Mesenchymal stem cell (in vitro differentiated cells and primary cell): ENCODE measurements around the gene LUC7L2.

Experiments
- DNase-seq: peaks from one replicate; pipeline ENCODE4 v3.0.0-alpha.2; 2013
- H2AFZ ChIP-seq: one replicate; pipeline ENCODE4 v1.6.1; 2013; ENCODE audit warnings: low read depth, mild to moderate bottlenecking, control low read depth, inconsistent platforms, low read length, moderate library complexity
- H2AK5ac ChIP-seq: 2 replicates; pipeline ENCODE4 v1.6.1; 2013; ENCODE audit warnings: low read length, moderate library complexity, mild to moderate bottlenecking, inconsistent platforms; ENCODE audit not compliant: severe bottlenecking
- H2BK120ac ChIP-seq: one replicate; pipeline ENCODE4 v1.6.1; 2013; ENCODE audit warnings: low read depth, mild to moderate bottlenecking, inconsistent platforms, low read length, moderate library complexity
- H2BK12ac ChIP-seq, 2 experiments: one replicate each; pipeline ENCODE4 v1.6.1; 2013; ENCODE audit warnings: inconsistent platforms in 2 of 2, low read length in 2 of 2, mild to moderate bottlenecking in 2 of 2, moderate library complexity in 2 of 2, control low read depth in 1 of 2
- H2BK15ac ChIP-seq: one replicate; pipeline ENCODE4 v1.6.1; 2013; ENCODE audit warnings: mild to moderate bottlenecking, low read depth, inconsistent platforms; ENCODE audit not compliant: poor library complexity, severe bottlenecking
- H2BK5ac ChIP-seq: 2 replicates; pipeline ENCODE4 v1.6.1; 2013; ENCODE audit warnings: low read depth, mild to moderate bottlenecking, low read length, control low read depth, inconsistent platforms; ENCODE audit not compliant: poor library complexity, severe bottlenecking
- H3K14ac ChIP-seq, 2 experiments: one replicate each; pipeline ENCODE4 v1.6.1; 2013; ENCODE audit warnings: inconsistent platforms in 2 of 2, low read length in 2 of 2, control low read depth in 1 of 2, mild to moderate bottlenecking in 1 of 2, moderate library complexity in 1 of 2
- H3K18ac ChIP-seq, 2 experiments: one replicate each; pipeline ENCODE4 v1.6.1; 2013; ENCODE audit warnings: inconsistent platforms in 2 of 2, low read length in 2 of 2, control low read depth in 1 of 2, low read depth in 1 of 2, mild to moderate bottlenecking in 1 of 2
- H3K23ac ChIP-seq, 2 experiments: one replicate each; pipeline ENCODE4 v1.6.1; 2013; ENCODE audit warnings: inconsistent platforms in 2 of 2, low read length in 2 of 2, mild to moderate bottlenecking in 2 of 2, moderate library complexity in 2 of 2, control low read depth in 1 of 2
- H3K27ac ChIP-seq: 2 replicates; pipeline ENCODE4 v1.5.1; 2013; ENCODE audit warnings: mild to moderate bottlenecking, moderate library complexity, low read length, control low read depth, inconsistent platforms; ENCODE audit not compliant: poor library complexity, severe bottlenecking
- H3K27me3 ChIP-seq, 2 experiments: 2 replicates each; pipeline versions ENCODE4 v1.6.1 to v1.7.0; 2013; ENCODE audit warnings: low read length in 2 of 2, mild to moderate bottlenecking in 2 of 2, moderate library complexity in 2 of 2, control low read depth in 1 of 2, inconsistent platforms in 1 of 2; ENCODE audit not compliant: control insufficient read depth in 1 of 2, insufficient read depth in 1 of 2
- H3K36me3 ChIP-seq, 2 experiments: 2 replicates each; pipeline versions ENCODE4 v1.6.1 to v1.7.0; 2013; ENCODE audit warnings: low read length in 2 of 2, control low read depth in 1 of 2, inconsistent platforms in 1 of 2, low read depth in 1 of 2, mild to moderate bottlenecking in 1 of 2; ENCODE audit not compliant: insufficient read depth in 2 of 2, control insufficient read depth in 1 of 2
- H3K4ac ChIP-seq, 2 experiments: one replicate each; pipeline ENCODE4 v1.6.1; 2013; ENCODE audit warnings: inconsistent platforms in 2 of 2, low read length in 2 of 2, mild to moderate bottlenecking in 2 of 2, moderate library complexity in 2 of 2, control low read depth in 1 of 2, low read depth in 1 of 2
- H3K4me1 ChIP-seq: 2 replicates; pipeline ENCODE4 v1.6.1; 2013; ENCODE audit warnings: low read depth, low read length, control low read depth; ENCODE audit not compliant: control insufficient read depth, insufficient read depth
- H3K4me2 ChIP-seq: 2 replicates; pipeline ENCODE4 v1.6.1; 2013; ENCODE audit warnings: low read length, mild to moderate bottlenecking, inconsistent platforms; ENCODE audit not compliant: poor library complexity, severe bottlenecking
- H3K4me3 ChIP-seq, 2 experiments: 2 replicates each; pipeline versions ENCODE4 v1.5.1 to v1.7.0; 2013; ENCODE audit warnings: low read length in 2 of 2, mild to moderate bottlenecking in 2 of 2, control low read depth in 1 of 2, low read depth in 1 of 2; ENCODE audit not compliant: insufficient read depth in 1 of 2
- H3K79me1 ChIP-seq: replicated peaks from 2 replicates; pipeline ENCODE4 v1.6.1; 2013; ENCODE audit warnings: mild to moderate bottlenecking, control low read depth, low read length, inconsistent platforms; ENCODE audit not compliant: poor library complexity, severe bottlenecking
- H3K9ac ChIP-seq: 2 replicates; pipeline ENCODE4 v1.7.0; 2013; ENCODE audit warnings: mild to moderate bottlenecking, low read length, moderate library complexity
- H3K9me3 ChIP-seq: 2 replicates; pipeline ENCODE4 v1.7.0; 2013; ENCODE audit warnings: mild to moderate bottlenecking, low read length; ENCODE audit not compliant: control insufficient read depth
- H4K8ac ChIP-seq: one replicate; pipeline ENCODE4 v1.6.1; 2013; ENCODE audit warnings: inconsistent platforms, mild to moderate bottlenecking, low read length, moderate library complexity
- H4K91ac ChIP-seq: one replicate; pipeline ENCODE4 v1.6.1; 2013; ENCODE audit warnings: mild to moderate bottlenecking, low read length, inconsistent platforms
- WGBS: methylation state at CpG from one replicate; pipeline ENCODE4 v1.1.7; 2013; ENCODE audit warnings: mixed read lengths; 5-methylcytosine and 5-hydroxymethylcytosine counted together

Gene LUC7L2

GRCh38 chr7:139360948-139361307 lies 1.2 kb downstream of the LUC7L2 start:
- Histone ChIP-seq H3K9me3 (no peaks in the 10 kb centered on the region), H2BK5ac (no peak overlapping the region), H4K91ac (no peak overlapping the region), H3K18ac (no peak overlapping the region), H3K23ac (no peak overlapping the region), H3K4me1 (peaks cover 3% of the 10 kb centered on the region), H3K4ac (peak overlapping the region in 1 of 2 experiments; percentile 41), H3K9ac (peak overlapping the region; percentile 98), H3K4me3 (peak overlapping the region; percentile 98 to 100), H3K14ac (no peak overlapping the region), H2AK5ac (no peak overlapping the region), H2BK12ac (no peak overlapping the region), H3K27me3 (no peaks in the 10 kb centered on the region), H3K27ac (peak overlapping the region; percentile 87), H3K4me2 (peak overlapping the region; percentile 59), H2AFZ (no peak overlapping the region), H4K8ac (no peak overlapping the region), H2BK120ac (no peak overlapping the region), H3K36me3 (peaks cover 3 to 24% of the 10 kb centered on the region in 2 experiments), H2BK15ac (no peak overlapping the region), H3K79me1 (peaks cover 2% of the 10 kb centered on the region)
- DNase-seq: no peak
- 0% methylated on average over 2 of the region's 2 CpGs for WGBS

GRCh38 chr7:139361523-139361922 lies 1.8 kb downstream of the LUC7L2 start:
- Histone ChIP-seq H3K4ac (no peak overlapping the region), H3K79me1 (peaks cover 2% of the 10 kb centered on the region), H2BK12ac (no peak overlapping the region), H3K4me3 (peak overlapping the region in 1 of 2 experiments; percentile 98), H3K27ac (no peak overlapping the region), H3K23ac (no peak overlapping the region), H2AK5ac (no peak overlapping the region), H3K18ac (no peak overlapping the region), H2BK15ac (no peak overlapping the region), H3K27me3 (no peaks in the 10 kb centered on the region), H4K91ac (no peak overlapping the region), H4K8ac (no peak overlapping the region), H3K4me2 (no peak overlapping the region), H2BK5ac (no peak overlapping the region), H3K4me1 (peaks cover 3% of the 10 kb centered on the region), H3K9ac (peak overlapping the region; percentile 98), H2BK120ac (no peak overlapping the region), H3K14ac (no peak overlapping the region), H2AFZ (no peak overlapping the region), H3K36me3 (peaks cover 3 to 30% of the 10 kb centered on the region in 2 experiments), H3K9me3 (no peaks in the 10 kb centered on the region)
- 25% methylated on average over 1 of the region's 3 CpGs for WGBS
- no peak for DNase-seq

GRCh38 chr7:139362302-139362701 lies 2.6 kb downstream of the LUC7L2 start:
- WGBS: 73% methylated on average over 2 of the region's 3 CpGs
- H2BK15ac ChIP-seq: no peak overlapping the region
- H3K4me2 ChIP-seq: no peak overlapping the region
- no peak overlapping the region for H3K4ac ChIP-seq
- H3K4me3 ChIP-seq: peak overlapping the region in 1 of 2 experiments; percentile 98
- H3K4me1 ChIP-seq: peaks cover 3% of the 10 kb centered on the region
- H2BK120ac ChIP-seq: no peak overlapping the region
- H3K79me1 ChIP-seq: peaks cover 2% of the 10 kb centered on the region
- no peak overlapping the region for H3K23ac ChIP-seq
- H4K8ac ChIP-seq: no peak overlapping the region
- H3K9ac ChIP-seq: peak overlapping the region; percentile 98
- no peak overlapping the region for H2BK12ac ChIP-seq
- no peak for DNase-seq
- H3K18ac ChIP-seq: no peak overlapping the region
- H3K36me3 ChIP-seq: peaks cover 3 to 33% of the 10 kb centered on the region in 2 experiments
- no peak overlapping the region for H3K14ac ChIP-seq
- no peak overlapping the region for H2AK5ac ChIP-seq
- no peak overlapping the region for H2BK5ac ChIP-seq
- no peak overlapping the region for H4K91ac ChIP-seq
- H2AFZ ChIP-seq: no peak overlapping the region
- no peaks in the 10 kb centered on the region for H3K9me3 ChIP-seq
- H3K27ac ChIP-seq: no peak overlapping the region
- no peaks in the 10 kb centered on the region for H3K27me3 ChIP-seq

- Histone ChIP-seq H3K4me3 (peak overlapping the region in 1 of 2 experiments; percentile 38), H3K18ac (no peak overlapping the region), H4K8ac (no peak overlapping the region), H3K27me3 (no peaks in the 10 kb centered on the region), H3K27ac (no peak overlapping the region), H3K79me1 (no peaks in the 10 kb centered on the region), H4K91ac (no peak overlapping the region), H3K4me2 (peak overlapping the region; percentile 37), H3K4ac (no peak overlapping the region), H2AFZ (no peak overlapping the region), H3K36me3 (peaks cover 3 to 38% of the 10 kb centered on the region in 2 experiments), H3K14ac (no peak overlapping the region), H2AK5ac (no peak overlapping the region), H3K23ac (no peak overlapping the region), H3K9ac (peak overlapping the region; percentile 98), H2BK120ac (no peak overlapping the region), H2BK15ac (no peak overlapping the region), H3K9me3 (no peaks in the 10 kb centered on the region), H2BK5ac (no peak overlapping the region), H3K4me1 (peaks cover 3% of the 10 kb centered on the region), H2BK12ac (no peak overlapping the region)
- 96% methylated on average over 4 of the region's 6 CpGs for WGBS
- no peak for DNase-seq
Measured at GRCh38 chr7:139362981-139363380, 3.3 kb downstream of the LUC7L2 start.
